IPS DF 6.9 (cell line): ENCODE results near the gene CDH23.

ENCODE experiments used
- DNase-seq: peaks from one replicate; pipeline ENCODE4 v3.0.0-alpha.2; 2013; ENCODE audit warnings: low read depth, low spot score
- H3K27ac ChIP-seq: one replicate; pipeline ENCODE4 v1.5.1; 2013; ENCODE audit warnings: low read length, control low read depth
- H3K27me3 ChIP-seq: 2 replicates; pipeline ENCODE4 v1.6.1; 2013; ENCODE audit warnings: mild to moderate bottlenecking, low read length; ENCODE audit not compliant: control insufficient read depth, insufficient read depth
- H3K36me3 ChIP-seq: 2 replicates; pipeline ENCODE4 v1.6.1; 2013; ENCODE audit warnings: low read length; ENCODE audit not compliant: control insufficient read depth, insufficient read depth
- H3K4me1 ChIP-seq: 2 replicates; pipeline ENCODE4 v1.6.1; 2013; ENCODE audit warnings: low read length; ENCODE audit not compliant: control insufficient read depth, insufficient read depth
- H3K4me3 ChIP-seq: 2 replicates; pipeline ENCODE4 v1.5.1; 2013; ENCODE audit warnings: mild to moderate bottlenecking, low read length
- H3K9me3 ChIP-seq: 2 replicates; pipeline ENCODE4 v1.6.1; 2013; ENCODE audit warnings: low read length, inconsistent platforms; ENCODE audit not compliant: control insufficient read depth, insufficient read depth
- WGBS: extraction: QIAGEN DNeasy Blood & Tissue Kit; methylation state at CpG from one replicate; pipeline ENCODE4 v1.1.7; 2013; ENCODE audit warnings: mixed read lengths, missing lambda C conversion rate; ENCODE audit not compliant: insufficient read length, insufficient coverage; 5-methylcytosine and 5-hydroxymethylcytosine counted together

CDH23 gene

DNA sequence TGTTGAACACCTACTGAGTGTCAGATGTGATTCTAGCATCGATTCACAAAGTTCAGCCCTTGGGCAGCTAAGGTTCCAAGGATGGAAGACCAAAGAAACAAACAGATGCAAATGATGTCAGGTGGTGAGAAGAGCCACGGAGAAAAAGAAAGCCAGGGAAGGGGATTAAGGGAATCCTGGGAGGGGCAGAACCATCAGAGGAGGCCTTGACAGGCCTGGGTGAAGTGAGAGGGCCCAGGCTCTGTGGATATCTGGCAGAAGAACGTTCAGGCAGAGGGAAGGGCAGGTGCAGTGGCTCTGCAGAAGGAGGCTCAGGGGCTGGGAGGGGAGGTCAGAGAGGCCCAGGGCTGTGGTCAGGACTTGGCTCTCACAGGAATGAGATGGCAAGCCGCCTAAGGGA is 232.4 kb downstream of the CDH23 start:
- H3K4me1 ChIP-seq: peaks cover 6% of the 10 kb centered on the region; the same call in 1 of the 2 replicates
- H3K4me3 ChIP-seq: no peak overlapping the region
- WGBS: no CpG with 5 or more reads among the region's 4 CpGs
- H3K9me3 ChIP-seq: no peaks in the 10 kb centered on the region
- H3K36me3 ChIP-seq: no peaks in the 10 kb centered on the region
- no peak for DNase-seq
- no peak overlapping the region for H3K27ac ChIP-seq
- peaks cover 4% of the 10 kb centered on the region; the same call in 1 of the 2 replicates for H3K27me3 ChIP-seq

DNA sequence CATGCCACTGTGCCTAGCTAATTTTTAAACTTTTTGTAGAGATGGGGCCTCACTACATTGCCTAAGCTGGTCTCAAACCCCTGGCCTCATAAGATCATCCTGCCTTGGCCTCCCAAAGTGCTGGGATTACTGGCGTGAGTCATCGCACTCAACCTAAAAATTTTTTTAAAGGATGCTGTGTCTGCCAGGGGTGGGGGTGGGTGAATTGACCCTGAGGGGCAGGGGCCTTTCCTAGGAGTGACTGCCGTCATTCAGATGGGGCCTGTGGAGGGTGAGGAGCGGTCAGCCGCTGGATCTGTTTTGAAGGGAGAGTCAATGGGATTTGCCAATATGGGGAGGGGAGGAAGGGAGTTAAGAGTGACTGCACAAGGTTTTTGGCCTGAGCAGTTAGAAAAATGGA is 233.4 kb downstream of the CDH23 start:
- H3K27me3 ChIP-seq: peaks cover 4% of the 10 kb centered on the region; the same call in 1 of the 2 replicates
- DNase-seq: no peak
- H3K27ac ChIP-seq: no peak overlapping the region
- H3K36me3 ChIP-seq: no peaks in the 10 kb centered on the region
- no CpG with 5 or more reads among the region's 5 CpGs for WGBS
- peaks cover 13% of the 10 kb centered on the region; the same call in 1 of the 2 replicates for H3K4me1 ChIP-seq
- H3K9me3 ChIP-seq: no peaks in the 10 kb centered on the region
- H3K4me3 ChIP-seq: no peak overlapping the region

DNA sequence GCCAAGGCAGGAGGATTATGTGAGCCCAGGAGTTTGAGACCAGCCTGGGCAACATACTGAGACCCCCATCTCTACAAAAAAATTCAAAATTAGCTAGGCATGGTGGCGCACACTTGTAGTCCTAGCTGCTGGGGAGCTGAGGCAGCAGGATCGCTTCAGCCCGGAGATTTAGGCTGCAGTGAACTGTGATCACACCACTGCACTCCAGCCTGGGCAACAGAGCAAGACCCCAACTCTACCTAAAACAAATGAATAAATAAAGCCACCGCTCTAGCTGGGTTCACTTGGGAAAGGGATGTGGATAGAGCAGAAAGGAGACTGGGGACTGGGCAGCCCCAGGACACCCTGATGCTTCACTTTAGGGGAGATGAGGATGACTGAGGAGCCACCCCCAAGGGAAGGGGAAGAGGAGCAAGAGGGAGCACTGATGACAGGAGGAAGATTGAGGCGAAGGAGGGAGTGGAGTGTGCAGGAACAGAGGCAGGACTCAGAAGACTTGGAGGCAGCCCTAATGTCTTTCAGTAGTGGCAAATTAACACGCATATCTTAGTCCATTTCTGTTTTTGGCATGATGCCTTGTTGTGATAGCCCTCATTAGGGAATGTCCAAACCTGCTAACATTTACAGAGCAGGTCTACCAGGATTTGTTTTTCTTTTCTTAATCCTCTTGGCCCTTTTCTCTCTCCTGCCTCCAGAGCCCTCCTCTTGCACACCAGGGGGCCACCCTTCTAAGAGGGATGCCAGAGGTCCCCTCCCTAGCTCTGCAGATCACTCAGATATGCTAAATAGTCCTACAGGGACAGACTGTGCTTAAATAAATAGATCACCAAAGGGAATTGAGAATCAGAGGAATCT is 234.5 kb downstream of the CDH23 start:
- Histone ChIP-seq H3K27me3 (peaks cover 4% of the 10 kb centered on the region; the same call in 1 of the 2 replicates), H3K27ac (no peak overlapping the region), H3K4me1 (peaks cover 11% of the 10 kb centered on the region; the same call in 1 of the 2 replicates), H3K9me3 (no peaks in the 10 kb centered on the region), H3K36me3 (no peaks in the 10 kb centered on the region), H3K4me3 (no peak overlapping the region)
- no peak for DNase-seq
- no CpG with 5 or more reads among the region's 6 CpGs for WGBS

DNA sequence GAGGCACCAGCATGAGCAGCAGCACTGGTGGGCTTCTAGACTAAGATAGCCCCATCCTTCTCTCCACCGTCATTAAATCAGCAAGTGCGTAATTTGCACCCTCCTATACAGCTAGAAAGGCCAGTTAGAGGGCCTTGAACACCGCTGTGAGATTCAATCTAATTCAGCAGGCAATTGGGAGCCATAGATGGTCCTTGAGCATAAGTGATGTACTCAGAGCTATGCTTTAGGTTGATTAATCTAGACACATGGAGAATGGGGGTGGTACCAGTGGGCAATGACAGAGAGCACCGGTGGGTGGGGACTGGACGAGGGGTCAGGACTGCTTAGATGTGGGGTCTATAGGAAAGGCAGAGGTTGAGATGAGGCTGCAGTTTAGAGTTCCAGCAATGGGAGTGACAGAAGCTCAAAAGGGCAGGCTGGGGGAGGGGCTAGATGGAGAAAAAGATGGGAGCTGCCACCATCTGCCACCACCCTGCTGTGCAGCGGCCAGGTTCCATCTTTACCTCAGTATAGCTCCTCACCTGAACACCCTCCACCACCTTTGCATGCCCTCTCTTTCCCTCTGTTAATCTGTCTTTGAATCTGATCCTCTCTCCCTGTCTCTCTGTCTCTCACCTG is 235.6 kb downstream of the CDH23 start:
- no peak for DNase-seq
- Histone ChIP-seq H3K4me3 (no peak overlapping the region), H3K4me1 (peaks cover 9% of the 10 kb centered on the region; the same call in 1 of the 2 replicates), H3K27ac (no peak overlapping the region), H3K27me3 (peaks cover 4% of the 10 kb centered on the region; the same call in 1 of the 2 replicates), H3K9me3 (no peaks in the 10 kb centered on the region), H3K36me3 (no peaks in the 10 kb centered on the region)
- WGBS: no CpG with 5 or more reads among the region's 6 CpGs

DNA sequence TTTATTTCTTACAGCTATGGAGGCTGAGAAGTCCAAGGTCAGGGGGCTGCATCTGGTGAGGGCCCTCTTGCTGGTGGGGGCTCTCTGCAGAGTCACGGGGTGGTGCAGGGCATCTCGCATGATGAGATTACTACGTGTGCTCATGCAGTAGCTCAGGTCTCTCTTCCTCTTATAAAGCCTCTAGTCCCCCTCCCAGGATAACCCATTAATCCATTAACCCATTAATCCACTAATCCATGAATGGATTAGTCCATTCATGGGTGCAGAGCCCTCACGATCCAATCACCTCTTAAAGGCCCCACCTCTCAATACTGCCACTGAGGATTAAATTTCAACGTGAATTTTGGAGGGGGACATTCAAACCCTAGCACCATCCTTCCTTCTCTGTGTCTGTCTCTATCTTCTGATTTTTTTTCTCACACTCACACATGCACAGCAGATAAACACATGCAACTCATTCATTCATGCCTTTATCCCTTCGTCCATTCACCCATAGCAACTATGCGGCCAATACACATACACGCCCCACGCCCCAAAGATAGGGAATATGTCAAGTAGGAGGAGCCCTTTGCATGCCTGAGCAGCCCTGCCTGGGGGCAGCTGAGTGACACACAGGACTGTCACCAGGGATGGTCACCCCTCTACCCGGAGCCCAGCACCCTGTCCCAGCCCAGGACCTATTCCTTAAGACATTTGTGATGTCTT is 236.3 kb downstream of the CDH23 start:
- peaks cover 8% of the 10 kb centered on the region; the same call in 1 of the 2 replicates for H3K4me1 ChIP-seq
- WGBS: no CpG with 5 or more reads among the region's 10 CpGs

DNA sequence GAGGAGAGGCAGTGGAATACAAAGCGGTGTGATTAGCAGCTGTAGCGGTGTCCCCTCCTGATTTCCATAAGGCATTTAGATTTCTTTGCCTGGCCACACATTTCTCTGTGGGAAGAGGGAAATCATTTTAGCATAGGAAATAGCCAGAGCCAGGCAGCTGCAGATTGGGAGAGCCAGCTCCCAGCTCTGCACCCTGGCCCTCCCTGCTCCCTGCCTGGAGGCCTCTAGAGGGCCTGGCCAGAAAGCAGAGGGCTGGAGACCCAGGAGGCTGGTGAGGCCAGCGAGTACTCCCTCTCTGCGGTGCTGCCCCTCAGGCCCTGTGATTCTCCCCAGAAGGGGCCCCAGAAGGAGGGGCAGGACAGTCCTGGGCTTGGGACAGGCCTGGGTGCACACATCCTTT is 237.2 kb downstream of the CDH23 start:
- no peak for DNase-seq
- WGBS: no CpG with 5 or more reads among the region's 4 CpGs
- H3K27ac ChIP-seq: no peak overlapping the region
- peaks cover 15% of the 10 kb centered on the region for H3K4me1 ChIP-seq
- no peaks in the 10 kb centered on the region for H3K9me3 ChIP-seq
- H3K27me3 ChIP-seq: peaks cover 4% of the 10 kb centered on the region; the same call in 1 of the 2 replicates
- H3K36me3 ChIP-seq: no peaks in the 10 kb centered on the region
- H3K4me3 ChIP-seq: no peak overlapping the region

More for the DNA sequence above, 236.3 kb downstream of the CDH23 start:
- no peak for DNase-seq
- Histone ChIP-seq H3K4me3 (no peak overlapping the region), H3K27me3 (peaks cover 4% of the 10 kb centered on the region; the same call in 1 of the 2 replicates), H3K36me3 (no peaks in the 10 kb centered on the region), H3K27ac (no peak overlapping the region), H3K9me3 (no peaks in the 10 kb centered on the region)

DNA sequence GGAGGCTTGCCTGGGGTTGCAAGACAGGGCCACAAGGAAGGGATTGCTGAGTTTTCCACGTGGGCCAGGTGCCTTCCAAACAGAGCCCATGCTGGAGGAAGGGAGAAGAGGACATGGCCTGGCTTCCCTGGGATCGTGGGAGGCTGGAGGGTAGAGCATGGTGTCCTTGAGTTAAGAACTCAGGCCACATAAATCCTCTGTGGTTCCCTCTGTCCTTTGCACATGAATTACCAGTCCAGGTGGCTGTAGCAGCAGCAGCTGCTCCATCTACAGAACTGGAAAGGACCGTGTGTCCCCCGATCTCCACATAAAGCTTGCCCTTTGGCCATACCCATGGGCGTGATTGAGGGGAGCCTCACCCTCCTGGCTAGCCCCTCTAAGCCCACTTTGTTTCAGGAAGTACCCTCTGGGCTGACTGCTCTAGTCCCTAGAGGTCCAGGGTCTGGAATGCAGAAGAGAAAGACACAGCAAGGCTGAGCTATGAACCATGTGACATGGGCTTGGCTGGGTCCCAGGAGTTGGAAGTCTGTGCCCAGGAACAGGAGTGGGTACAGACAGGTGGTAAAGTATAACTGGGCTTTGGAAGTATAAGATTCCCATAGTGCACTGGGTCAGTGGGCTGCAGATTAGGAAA is 237.9 kb downstream of the CDH23 start:
- Histone ChIP-seq H3K36me3 (no peaks in the 10 kb centered on the region), H3K4me3 (no peak overlapping the region), H3K4me1 (peaks cover 16% of the 10 kb centered on the region), H3K27ac (no peak overlapping the region), H3K27me3 (peaks cover 4% of the 10 kb centered on the region; the same call in 1 of the 2 replicates), H3K9me3 (no peaks in the 10 kb centered on the region)
- DNase-seq: no peak
- WGBS: no CpG with 5 or more reads among the region's 5 CpGs

DNA sequence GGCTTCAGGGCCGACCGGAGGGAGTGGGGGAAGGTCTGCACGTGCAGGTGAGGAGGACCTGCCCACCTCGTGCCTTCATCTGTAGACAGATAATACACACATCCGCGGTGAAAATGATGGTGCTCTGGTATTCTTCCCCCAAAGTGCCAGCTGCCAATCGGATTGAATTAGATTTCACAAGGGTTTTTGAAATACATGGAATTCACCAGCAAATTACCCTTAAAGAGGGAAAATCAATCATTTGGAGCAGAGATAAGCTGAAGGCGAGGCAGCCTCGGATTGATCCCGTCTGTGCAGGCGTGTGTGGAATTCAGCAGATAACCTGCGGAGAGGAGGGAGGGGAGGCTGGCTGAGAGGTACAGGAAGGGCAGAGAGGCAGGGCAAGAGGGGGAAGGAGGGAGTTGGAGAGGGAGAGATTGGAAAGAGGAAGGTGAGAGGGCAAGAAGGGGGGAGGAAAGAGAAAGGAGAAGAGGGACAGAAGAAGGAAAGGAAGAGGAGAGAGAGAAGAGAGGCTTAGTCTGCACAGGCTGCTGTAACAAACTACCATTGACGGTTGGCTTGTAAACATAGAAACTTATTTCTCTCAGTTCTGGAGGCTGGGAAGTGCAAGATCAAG is 238.6 kb downstream of the CDH23 start:
- H3K9me3 ChIP-seq: no peaks in the 10 kb centered on the region
- DNase-seq: no peak
- WGBS: no CpG with 5 or more reads among the region's 13 CpGs
- H3K27me3 ChIP-seq: peaks cover 4% of the 10 kb centered on the region; the same call in 1 of the 2 replicates
- no peak overlapping the region for H3K4me3 ChIP-seq
- no peaks in the 10 kb centered on the region for H3K36me3 ChIP-seq
- peaks cover 16% of the 10 kb centered on the region for H3K4me1 ChIP-seq
- no peak overlapping the region for H3K27ac ChIP-seq

DNA sequence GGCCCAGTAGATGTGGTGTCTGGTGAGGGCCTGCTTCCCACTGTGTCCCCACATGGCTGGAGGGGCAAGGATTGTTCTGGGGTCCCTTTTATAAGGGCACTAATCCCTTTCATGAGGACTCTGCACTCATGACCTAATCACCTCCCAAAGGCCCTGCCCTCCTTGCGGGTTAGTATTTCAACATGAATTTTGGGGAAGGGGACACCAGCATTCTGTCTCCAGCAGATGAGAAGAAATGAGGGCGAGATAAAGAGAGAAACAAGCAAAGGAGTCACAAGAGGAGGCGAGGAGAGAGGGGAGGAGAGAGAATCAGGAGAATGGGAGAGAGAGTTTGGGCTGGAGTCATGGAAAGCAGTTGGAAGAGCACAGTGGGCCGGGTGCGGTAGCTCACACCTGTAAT is 239.1 kb downstream of the CDH23 start:
- H3K4me3 ChIP-seq: no peak overlapping the region
- no peaks in the 10 kb centered on the region for H3K9me3 ChIP-seq
- no peaks in the 10 kb centered on the region for H3K36me3 ChIP-seq
- no peak for DNase-seq
- H3K27ac ChIP-seq: no peak overlapping the region
- H3K4me1 ChIP-seq: peaks cover 16% of the 10 kb centered on the region
- WGBS: no CpG with 5 or more reads among the region's 5 CpGs
- peaks cover 4% of the 10 kb centered on the region; the same call in 1 of the 2 replicates for H3K27me3 ChIP-seq
